PC-9 (cell line): Measurements from ENCODE around the gene MRPS18B.

Experiments
- CTCF ChIP-seq: fragments of 200-600 bp; sonication (generic); conservative IDR thresholded peaks from 2 replicates; pipeline ENCODE4 v1.6.1; 2017; ENCODE audit warnings: mixed run types, antibody characterized with exemption, mild to moderate bottlenecking, moderate library complexity
- EZH2 ChIP-seq: fragments of 200-600 bp; sonication (generic); IDR thresholded peaks from 2 replicates; pipeline ENCODE4 v1.8.0; 2017; ENCODE audit warnings: antibody characterized with exemption, low read depth

- TF ChIP-seq CTCF (no peak), EZH2 (no peak)
Measured at GRCh38 chr6:30600451-30600961, 17.1 kb upstream of the MRPS18B start.
